DMS114 treated with DMSO at 0.1 percent for 48 hours (cell line): Measurements from ENCODE around the gene FIGNL2.

ENCODE experiments used
- DNase-seq: peaks from one replicate; lab custom pipeline; 2025; ENCODE audit not compliant: unreplicated experiment; lab: John Stamatoyannopoulos, UW

The FIGNL2 gene

DNA sequence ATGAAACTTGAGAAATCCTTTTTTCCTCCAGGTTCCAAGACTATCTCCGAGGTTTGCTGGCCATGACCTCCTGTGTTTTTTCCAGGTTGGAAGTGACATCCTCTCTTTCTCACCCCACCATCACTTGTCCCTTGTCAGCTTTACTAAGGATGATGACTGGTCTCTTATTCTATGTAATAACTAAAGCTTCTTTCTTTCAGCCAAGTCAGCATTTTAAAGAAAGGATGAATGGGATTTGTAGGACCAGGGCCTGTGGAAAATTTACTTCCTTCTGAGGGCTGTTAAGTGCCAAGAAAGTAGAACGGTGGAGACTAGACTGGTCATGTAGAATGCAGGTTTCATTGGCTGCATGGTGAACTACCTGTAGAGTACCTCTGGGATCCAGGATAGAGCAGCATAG, 73.6 kb downstream of the FIGNL2 start:
- DNase-seq, result no peak

- DNase-seq, result no peak
Measured at GRCh38 chr12:51773145-51773869, 75.2 kb downstream of the FIGNL2 start.

DNA sequence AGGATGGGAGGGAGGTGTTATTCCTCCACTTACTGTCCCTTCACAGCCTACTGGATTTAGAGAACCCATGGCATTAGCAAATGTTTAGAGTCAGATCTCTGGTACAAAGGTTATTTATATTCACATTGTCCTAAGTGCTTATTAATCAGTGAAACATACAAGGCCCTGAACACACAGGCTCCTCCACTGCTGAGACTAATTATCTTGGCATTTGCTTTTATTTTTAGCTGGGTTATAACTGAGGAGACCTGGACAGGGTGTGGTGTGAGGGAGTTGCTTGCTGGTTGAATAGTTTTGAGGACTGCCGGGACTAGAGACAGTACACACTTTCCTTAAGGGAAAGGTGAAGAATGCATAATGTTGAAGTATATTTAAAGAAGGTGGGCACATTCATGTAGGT, 77.5 kb downstream of the FIGNL2 start:
- no peak for DNase-seq
